ENCODE data around the gene EXOSC7. TPM values are rescaled to one million over a fixed set of nuclear protein-coding genes. Genes with fewer than 3 reads are reported as not detected.

EXOSC7 gene
- total and polyA plus RNA-seq, 9 of the 15 experiments (the other 6 are each of a cell fraction or from before 2014, with no cell fraction given): 88.5 to 237 (median 112) TPM

DNA sequence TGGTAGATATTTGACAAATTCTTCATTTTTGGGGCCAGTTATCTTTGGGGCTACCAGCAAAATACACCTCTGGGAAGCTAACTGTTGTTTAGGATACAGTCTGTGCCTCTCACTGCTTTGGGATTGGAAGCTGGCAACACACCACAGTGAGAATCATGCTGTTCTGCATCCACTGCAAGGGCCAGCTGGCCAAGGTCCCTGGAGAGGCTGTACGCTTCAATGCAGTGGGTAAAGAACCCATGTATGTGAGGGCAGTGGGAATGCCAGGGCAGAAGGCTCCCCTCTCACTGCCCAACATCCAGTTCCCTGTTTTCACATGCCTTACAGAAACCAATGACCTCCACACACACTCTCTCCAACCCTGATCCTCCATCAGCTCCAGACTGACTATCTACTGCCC, 20.1 kb upstream of the EXOSC7 start:
- ATAC-seq (no peak), FAIRE-seq (no peak), DNase-seq (ENCODE audit: extremely low read depth in 1 of 4, low spot score in 3 of 4) (no peak)
- Histone ChIP-seq H3K9me3 (replicated peaks; ENCODE audit: control insufficient read depth, insufficient read depth, low read depth, low read length) (no peaks in the 10 kb centered on the region), H3K27me3 (ENCODE audit: control insufficient read depth in 2 of 2, insufficient read depth in 2 of 2, low read length in 2 of 2) (no peaks in the 10 kb centered on the region), H3K4me1 (replicated peaks in 1 of 2; ENCODE audit: control insufficient read depth in 2 of 2, insufficient read depth in 2 of 2, low read length in 2 of 2) (no peaks in the 10 kb centered on the region), H2AFZ (ENCODE audit: low read depth, low read length) (no peak overlapping the region), H3K36me3 (ENCODE audit: control insufficient read depth, insufficient read depth, low read length) (peaks cover 44% of the 10 kb centered on the region), H4K20me1 (replicated peaks; ENCODE audit: control insufficient read depth, insufficient read depth, low read length) (peaks cover 20% of the 10 kb centered on the region), H3K27ac (ENCODE audit: extremely low read depth, low read depth, low read length) (no peak overlapping the region), H3K79me2 (ENCODE audit: control insufficient read depth, insufficient read depth, low read length) (peaks cover 9% of the 10 kb centered on the region; the same call in 2 of the 3 replicates), H3K9me1 (ENCODE audit: control insufficient read depth, insufficient read depth, low read length) (no peaks in the 10 kb centered on the region), H3K9ac (ENCODE audit: insufficient read depth in 1 of 2, low read depth in 2 of 2, low read length in 2 of 2) (peak overlapping the region in 1 of 2 experiments; percentile 21; a peak in 1 of 4 replicates), H3K4me3 (no peak overlapping the region), H3K4me2 (ENCODE audit: insufficient read depth, low read length) (no peak overlapping the region)
- intact Hi-C loops (cut with micrococcal nuclease): no loop called here
- POLR2A ChIA-PET: interaction anchor here (0.8 to 2.2 kb wide), 5 partner anchors 9 to 830 kb away, joined by 3 to 7 read pairs (median 5); no protein-coding TSS in a partner anchor
- CTCF ChIA-PET (ENCODE audit: low intra/inter-chr PET ratio): no interaction called here
- BruUV-seq (replicated peaks): no TSS peak
- in situ Hi-C loops (cut with MboI): no loop called here
- WGBS (ENCODE audit: insufficient coverage, low coverage, missing lambda C conversion rate): 100% methylated on average over 1 of the region's 1 CpG
- TF ChIP-seq CBFA2T2 (conservative IDR thresholded peaks at IDR 0.05) (no peak), CBX1 (IDR thresholded peaks at IDR 0.05; ENCODE audit: low read depth) (no peak), ESRRB (CRISPR knock-in tag; IDR thresholded peaks at IDR 0.05; ENCODE audit: borderline replicate concordance) (no peak), FOSL1 (tag; conservative IDR thresholded peaks at IDR 0.05) (no peak), RHOXF2B (CRISPR knock-in tag; conservative IDR thresholded peaks at IDR 0.05) (no peak), SRF (CRISPR knock-in tag; IDR thresholded peaks at IDR 0.05) (no peak), KAT7 (CRISPR knock-in tag; IDR thresholded peaks at IDR 0.05; ENCODE audit: borderline replicate concordance) (no peak), NFATC3 (IDR thresholded peaks at IDR 0.05) (no peak), ZNF175 (CRISPR knock-in tag; IDR thresholded peaks at IDR 0.05; ENCODE audit: low read depth) (no peak), KDM4B (IDR thresholded peaks at IDR 0.05; ENCODE audit: borderline replicate concordance in 2 of 2, low read depth in 1 of 2) (no peak), PHB2 (IDR thresholded peaks at IDR 0.05; ENCODE audit: low read depth) (no peak)
- TF ChIP-seq, protein P1, sequence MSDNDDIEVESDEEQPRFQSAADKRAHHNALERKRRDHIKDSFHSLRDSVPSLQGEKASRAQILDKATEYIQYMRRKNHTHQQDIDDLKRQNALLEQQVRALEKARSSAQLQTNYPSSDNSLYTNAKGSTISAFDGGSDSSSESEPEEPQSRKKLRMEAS (CRISPR knock-in tag; IDR thresholded peaks at IDR 0.05): no peak
- TF ChIP-seq, protein P2, sequence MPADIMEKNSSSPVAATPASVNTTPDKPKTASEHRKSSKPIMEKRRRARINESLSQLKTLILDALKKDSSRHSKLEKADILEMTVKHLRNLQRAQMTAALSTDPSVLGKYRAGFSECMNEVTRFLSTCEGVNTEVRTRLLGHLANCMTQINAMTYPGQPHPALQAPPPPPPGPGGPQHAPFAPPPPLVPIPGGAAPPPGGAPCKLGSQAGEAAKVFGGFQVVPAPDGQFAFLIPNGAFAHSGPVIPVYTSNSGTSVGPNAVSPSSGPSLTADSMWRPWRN (IDR thresholded peaks at IDR 0.05; ENCODE audit: low read depth): no peak
- TF ChIP-seq, protein P3, sequence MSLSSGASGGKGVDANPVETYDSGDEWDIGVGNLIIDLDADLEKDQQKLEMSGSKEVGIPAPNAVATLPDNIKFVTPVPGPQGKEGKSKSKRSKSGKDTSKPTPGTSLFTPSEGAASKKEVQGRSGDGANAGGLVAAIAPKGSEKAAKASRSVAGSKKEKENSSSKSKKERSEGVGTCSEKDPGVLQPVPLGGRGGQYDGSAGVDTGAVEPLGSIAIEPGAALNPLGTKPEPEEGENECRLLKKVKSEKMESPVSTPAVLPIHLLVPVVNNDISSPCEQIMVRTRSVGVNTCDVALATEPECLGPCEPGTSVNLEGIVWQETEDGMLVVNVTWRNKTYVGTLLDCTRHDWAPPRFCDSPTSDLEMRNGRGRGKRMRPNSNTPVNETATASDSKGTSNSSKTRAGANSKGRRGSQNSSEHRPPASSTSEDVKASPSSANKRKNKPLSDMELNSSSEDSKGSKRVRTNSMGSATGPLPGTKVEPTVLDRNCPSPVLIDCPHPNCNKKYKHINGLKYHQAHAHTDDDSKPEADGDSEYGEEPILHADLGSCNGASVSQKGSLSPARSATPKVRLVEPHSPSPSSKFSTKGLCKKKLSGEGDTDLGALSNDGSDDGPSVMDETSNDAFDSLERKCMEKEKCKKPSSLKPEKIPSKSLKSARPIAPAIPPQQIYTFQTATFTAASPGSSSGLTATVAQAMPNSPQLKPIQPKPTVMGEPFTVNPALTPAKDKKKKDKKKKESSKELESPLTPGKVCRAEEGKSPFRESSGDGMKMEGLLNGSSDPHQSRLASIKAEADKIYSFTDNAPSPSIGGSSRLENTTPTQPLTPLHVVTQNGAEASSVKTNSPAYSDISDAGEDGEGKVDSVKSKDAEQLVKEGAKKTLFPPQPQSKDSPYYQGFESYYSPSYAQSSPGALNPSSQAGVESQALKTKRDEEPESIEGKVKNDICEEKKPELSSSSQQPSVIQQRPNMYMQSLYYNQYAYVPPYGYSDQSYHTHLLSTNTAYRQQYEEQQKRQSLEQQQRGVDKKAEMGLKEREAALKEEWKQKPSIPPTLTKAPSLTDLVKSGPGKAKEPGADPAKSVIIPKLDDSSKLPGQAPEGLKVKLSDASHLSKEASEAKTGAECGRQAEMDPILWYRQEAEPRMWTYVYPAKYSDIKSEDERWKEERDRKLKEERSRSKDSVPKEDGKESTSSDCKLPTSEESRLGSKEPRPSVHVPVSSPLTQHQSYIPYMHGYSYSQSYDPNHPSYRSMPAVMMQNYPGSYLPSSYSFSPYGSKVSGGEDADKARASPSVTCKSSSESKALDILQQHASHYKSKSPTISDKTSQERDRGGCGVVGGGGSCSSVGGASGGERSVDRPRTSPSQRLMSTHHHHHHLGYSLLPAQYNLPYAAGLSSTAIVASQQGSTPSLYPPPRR (CRISPR knock-in tag; IDR thresholded peaks at IDR 0.05; ENCODE audit: borderline replicate concordance): no peak
- TF ChIP-seq, protein P4, sequence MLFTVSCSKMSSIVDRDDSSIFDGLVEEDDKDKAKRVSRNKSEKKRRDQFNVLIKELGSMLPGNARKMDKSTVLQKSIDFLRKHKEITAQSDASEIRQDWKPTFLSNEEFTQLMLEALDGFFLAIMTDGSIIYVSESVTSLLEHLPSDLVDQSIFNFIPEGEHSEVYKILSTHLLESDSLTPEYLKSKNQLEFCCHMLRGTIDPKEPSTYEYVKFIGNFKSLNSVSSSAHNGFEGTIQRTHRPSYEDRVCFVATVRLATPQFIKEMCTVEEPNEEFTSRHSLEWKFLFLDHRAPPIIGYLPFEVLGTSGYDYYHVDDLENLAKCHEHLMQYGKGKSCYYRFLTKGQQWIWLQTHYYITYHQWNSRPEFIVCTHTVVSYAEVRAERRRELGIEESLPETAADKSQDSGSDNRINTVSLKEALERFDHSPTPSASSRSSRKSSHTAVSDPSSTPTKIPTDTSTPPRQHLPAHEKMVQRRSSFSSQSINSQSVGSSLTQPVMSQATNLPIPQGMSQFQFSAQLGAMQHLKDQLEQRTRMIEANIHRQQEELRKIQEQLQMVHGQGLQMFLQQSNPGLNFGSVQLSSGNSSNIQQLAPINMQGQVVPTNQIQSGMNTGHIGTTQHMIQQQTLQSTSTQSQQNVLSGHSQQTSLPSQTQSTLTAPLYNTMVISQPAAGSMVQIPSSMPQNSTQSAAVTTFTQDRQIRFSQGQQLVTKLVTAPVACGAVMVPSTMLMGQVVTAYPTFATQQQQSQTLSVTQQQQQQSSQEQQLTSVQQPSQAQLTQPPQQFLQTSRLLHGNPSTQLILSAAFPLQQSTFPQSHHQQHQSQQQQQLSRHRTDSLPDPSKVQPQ (CRISPR knock-in tag; IDR thresholded peaks at IDR 0.05; ENCODE audit: borderline replicate concordance): no peak

All from K562 (cell line).